ENCODE data around the gene TPI1.

DNA sequence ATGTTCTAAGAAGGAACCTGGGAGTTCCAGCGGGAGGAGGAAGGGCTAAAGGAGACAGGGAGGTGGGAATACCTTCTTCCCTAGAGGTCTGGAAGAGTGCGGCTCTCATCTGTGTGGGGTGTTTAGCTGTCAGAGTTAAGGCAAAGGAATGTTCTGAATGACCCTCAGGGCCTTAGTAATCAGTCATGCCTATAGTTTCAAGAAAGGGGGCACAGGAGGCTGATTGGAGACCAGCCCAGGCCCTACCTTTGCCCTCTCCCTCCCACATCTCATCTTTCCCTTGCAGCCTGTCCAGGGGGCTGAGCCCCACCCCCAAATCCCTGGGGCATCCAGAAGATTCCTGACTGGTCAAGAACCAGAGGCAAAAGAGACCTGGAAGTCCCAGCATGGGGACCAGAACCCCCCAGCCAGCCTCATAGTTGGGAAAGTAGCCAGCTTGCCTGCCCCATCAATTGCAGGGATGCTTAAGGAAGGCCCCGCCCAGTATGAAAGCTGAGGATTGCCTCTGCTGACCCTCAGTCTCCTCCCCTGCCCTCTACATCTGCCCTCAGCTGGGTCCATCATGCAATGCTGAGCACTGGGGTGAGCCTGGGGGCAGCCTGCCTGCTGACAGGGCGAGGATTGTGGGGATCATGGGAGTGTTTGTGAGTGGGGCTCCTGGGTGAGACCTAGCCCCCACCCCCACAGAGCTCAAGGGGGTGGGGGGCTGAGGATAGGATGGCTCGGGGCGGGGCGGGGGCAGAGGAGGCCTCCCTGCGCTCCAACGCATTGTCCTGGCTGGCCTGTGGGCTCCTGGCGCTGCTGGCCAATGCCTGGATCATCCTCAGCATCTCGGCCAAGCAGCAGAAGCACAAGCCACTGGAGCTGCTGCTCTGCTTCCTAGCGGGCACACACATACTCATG lies 43.9 kb upstream of the TPI1 start:
- TF ChIP-seq, protein P1, sequence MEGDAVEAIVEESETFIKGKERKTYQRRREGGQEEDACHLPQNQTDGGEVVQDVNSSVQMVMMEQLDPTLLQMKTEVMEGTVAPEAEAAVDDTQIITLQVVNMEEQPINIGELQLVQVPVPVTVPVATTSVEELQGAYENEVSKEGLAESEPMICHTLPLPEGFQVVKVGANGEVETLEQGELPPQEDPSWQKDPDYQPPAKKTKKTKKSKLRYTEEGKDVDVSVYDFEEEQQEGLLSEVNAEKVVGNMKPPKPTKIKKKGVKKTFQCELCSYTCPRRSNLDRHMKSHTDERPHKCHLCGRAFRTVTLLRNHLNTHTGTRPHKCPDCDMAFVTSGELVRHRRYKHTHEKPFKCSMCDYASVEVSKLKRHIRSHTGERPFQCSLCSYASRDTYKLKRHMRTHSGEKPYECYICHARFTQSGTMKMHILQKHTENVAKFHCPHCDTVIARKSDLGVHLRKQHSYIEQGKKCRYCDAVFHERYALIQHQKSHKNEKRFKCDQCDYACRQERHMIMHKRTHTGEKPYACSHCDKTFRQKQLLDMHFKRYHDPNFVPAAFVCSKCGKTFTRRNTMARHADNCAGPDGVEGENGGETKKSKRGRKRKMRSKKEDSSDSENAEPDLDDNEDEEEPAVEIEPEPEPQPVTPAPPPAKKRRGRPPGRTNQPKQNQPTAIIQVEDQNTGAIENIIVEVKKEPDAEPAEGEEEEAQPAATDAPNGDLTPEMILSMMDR (IDR thresholded peaks at IDR 0.05; ENCODE audit: insufficient read depth, low read depth, low read length) = no peak
- TF ChIP-seq EZH2 (IDR thresholded peaks at IDR 0.05; ENCODE audit: insufficient read depth, low read length) = no peak

All from astrocyte (in vitro differentiated cells and primary cell).